Measurements from ENCODE around the gene TEAD1. TPM values are rescaled to one million over a fixed set of nuclear protein-coding genes. Genes with fewer than 3 reads are reported as not detected.

The TEAD1 gene
- total and polyA plus RNA-seq, 9 of the 15 experiments (the other 6 are each of a cell fraction or from before 2014, with no cell fraction given): 1.7 to 17.7 (median 10.8) TPM

DNA sequence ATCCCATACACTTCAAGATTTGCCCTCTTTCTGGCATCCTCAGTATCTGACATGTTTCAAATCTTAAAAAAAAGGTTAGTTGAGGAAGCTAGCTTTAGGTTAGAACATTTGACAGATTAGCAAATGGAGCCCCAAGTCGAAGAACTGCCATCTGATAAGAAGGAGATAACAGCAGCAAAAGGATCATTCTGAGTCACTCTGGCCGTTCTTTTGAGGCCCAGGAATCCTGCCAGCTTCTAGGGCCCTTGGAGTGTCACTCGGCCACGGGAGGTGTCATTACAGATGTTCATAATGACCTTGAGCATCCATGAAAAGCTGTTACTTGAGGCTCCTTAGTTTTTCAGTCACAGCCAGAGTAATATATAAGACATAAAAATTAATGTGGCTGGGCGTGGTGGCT lies 202.8 kb downstream of the TEAD1 start (continued):
- TF ChIP-seq, protein P1, sequence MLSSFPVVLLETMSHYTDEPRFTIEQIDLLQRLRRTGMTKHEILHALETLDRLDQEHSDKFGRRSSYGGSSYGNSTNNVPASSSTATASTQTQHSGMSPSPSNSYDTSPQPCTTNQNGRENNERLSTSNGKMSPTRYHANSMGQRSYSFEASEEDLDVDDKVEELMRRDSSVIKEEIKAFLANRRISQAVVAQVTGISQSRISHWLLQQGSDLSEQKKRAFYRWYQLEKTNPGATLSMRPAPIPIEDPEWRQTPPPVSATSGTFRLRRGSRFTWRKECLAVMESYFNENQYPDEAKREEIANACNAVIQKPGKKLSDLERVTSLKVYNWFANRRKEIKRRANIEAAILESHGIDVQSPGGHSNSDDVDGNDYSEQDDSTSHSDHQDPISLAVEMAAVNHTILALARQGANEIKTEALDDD (IDR thresholded peaks at IDR 0.05): peak; percentile 44; the same call in 1 of the 2 replicates
- TF ChIP-seq TEAD4 (IDR thresholded peaks at IDR 0.05; ENCODE audit: low read length) (peak; percentile 40; the same call in 1 of the 2 replicates), TEAD4 (CRISPR knock-in tag; IDR thresholded peaks at IDR 0.05; ENCODE audit: borderline replicate concordance) (no peak), FOSL1 (tag; conservative IDR thresholded peaks at IDR 0.05) (peak; percentile 92), RAD21 (CRISPR knock-in tag; conservative IDR thresholded peaks at IDR 0.05 in 1 of 2, IDR thresholded peaks at IDR 0.05 in 1 of 2) (peak in 1 of 2 experiments; percentile 26; a peak in 1 of 4 replicates), KDM1A (IDR thresholded peaks at IDR 0.05) (0 out of 4 replicates have a peak, but pooled peaks of 1 of the 2 experiments have one; percentile 16), L3MBTL2 (IDR thresholded peaks at IDR 0.05) (peak; percentile 60), SOX6 (IDR thresholded peaks at IDR 0.05) (peak; percentile 38; the same call in 1 of the 2 replicates), MCM2 (IDR thresholded peaks at IDR 0.05; ENCODE audit: low read depth) (no peak), KDM2B (CRISPR knock-in tag; IDR thresholded peaks at IDR 0.05) (no peak), SMAD3 (CRISPR knock-in tag; conservative IDR thresholded peaks at IDR 0.05) (0 out of 2 replicates have a peak, but pooled peaks have one; percentile 8), CREM (IDR thresholded peaks at IDR 0.05; ENCODE audit: low read depth) (0 out of 2 replicates have a peak, but pooled peaks have one; percentile 24)
- TF ChIP-seq, protein P2, sequence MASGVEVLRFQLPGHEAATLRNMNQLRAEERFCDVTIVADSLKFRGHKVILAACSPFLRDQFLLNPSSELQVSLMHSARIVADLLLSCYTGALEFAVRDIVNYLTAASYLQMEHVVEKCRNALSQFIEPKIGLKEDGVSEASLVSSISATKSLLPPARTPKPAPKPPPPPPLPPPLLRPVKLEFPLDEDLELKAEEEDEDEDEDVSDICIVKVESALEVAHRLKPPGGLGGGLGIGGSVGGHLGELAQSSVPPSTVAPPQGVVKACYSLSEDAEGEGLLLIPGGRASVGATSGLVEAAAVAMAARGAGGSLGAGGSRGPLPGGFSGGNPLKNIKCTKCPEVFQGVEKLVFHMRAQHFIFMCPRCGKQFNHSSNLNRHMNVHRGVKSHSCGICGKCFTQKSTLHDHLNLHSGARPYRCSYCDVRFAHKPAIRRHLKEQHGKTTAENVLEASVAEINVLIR (CRISPR knock-in tag; IDR thresholded peaks at IDR 0.05): 0 out of 2 replicates have a peak, but pooled peaks have one; percentile 12
- TF ChIP-seq, protein P3, sequence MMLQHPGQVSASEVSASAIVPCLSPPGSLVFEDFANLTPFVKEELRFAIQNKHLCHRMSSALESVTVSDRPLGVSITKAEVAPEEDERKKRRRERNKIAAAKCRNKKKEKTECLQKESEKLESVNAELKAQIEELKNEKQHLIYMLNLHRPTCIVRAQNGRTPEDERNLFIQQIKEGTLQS (IDR thresholded peaks at IDR 0.05): peak; percentile 56; the same call in 1 of the 2 replicates
- TF ChIP-seq, protein P3 (CRISPR knock-in tag; conservative IDR thresholded peaks at IDR 0.05): no peak
- TF ChIP-seq, protein P4, sequence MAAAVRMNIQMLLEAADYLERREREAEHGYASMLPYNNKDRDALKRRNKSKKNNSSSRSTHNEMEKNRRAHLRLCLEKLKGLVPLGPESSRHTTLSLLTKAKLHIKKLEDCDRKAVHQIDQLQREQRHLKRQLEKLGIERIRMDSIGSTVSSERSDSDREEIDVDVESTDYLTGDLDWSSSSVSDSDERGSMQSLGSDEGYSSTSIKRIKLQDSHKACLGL (CRISPR knock-in tag; IDR thresholded peaks at IDR 0.05; ENCODE audit: borderline replicate concordance, poor library complexity, severe bottlenecking): no peak
